Measurements from ENCODE around the gene SYCE3.
"Not testable (repeated sequence)": the region's sequence is repeated elsewhere in the genome, so short reads cannot be mapped to it uniquely, and the experiment has no call there.

The SYCE3 gene

GRCh38 chr22:50544746-50545253 lies 17.9 kb downstream of the SYCE3 start:
- Mint-ChIP-seq H3K36me3 (ENCODE audit: low read depth) (peaks cover 2% of the 10 kb centered on the region), H3K4me1 (ENCODE audit: low read depth) (peaks cover 45% of the 10 kb centered on the region), H3K27ac (peak overlapping the region; percentile 80), H3K4me3 (peak overlapping the region; percentile 67), H3K27me3 (ENCODE audit: low read depth) (no peaks in the 10 kb centered on the region), H3K9me3 (no peaks in the 10 kb centered on the region)
- no peak for DNase-seq (ENCODE audit: low spot score)

GRCh38 chr22:50544078-50544745 lies 18.5 kb downstream of the SYCE3 start:
- H3K27me3 Mint-ChIP-seq (ENCODE audit: low read depth), result no peaks in the 10 kb centered on the region
- H3K36me3 Mint-ChIP-seq (ENCODE audit: low read depth), result peaks cover 2% of the 10 kb centered on the region
- H3K4me1 Mint-ChIP-seq (ENCODE audit: low read depth), result peaks cover 51% of the 10 kb centered on the region
- H3K27ac Mint-ChIP-seq, result peak overlapping the region; percentile 80
- DNase-seq (ENCODE audit: low spot score), result peak; percentile 77
- no peaks in the 10 kb centered on the region for H3K9me3 Mint-ChIP-seq
- peak overlapping the region; percentile 67 for H3K4me3 Mint-ChIP-seq

DNA sequence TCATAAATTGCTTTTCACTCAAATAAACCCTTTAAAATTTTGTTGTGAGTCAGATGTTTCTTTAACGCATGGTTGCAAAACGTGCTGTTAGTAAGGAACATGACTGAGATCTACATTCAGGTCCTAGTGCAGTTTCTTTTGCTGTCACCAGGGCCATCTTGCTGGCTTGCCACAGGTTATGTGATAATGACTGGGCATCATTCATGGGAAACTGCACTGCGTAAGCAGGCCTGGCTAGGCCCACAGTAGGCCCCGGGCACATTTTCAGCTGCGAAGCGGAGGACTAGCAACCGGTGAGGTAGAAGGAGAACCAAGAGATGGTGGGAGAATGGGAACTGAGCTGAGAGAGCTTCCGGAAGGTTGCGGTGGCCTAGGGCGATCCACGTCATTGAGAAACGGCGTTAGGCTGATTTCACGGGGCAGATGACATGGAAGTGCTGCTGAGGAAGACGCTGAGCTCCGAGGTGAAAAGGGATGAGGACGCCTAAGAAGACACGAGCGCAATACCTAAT lies 20.2 kb downstream of the SYCE3 start:
- Mint-ChIP-seq H3K36me3 (ENCODE audit: low read depth) (peaks cover 6% of the 10 kb centered on the region), H3K27ac (peak overlapping the region; percentile 68), H3K4me1 (ENCODE audit: low read depth) (peaks cover 62% of the 10 kb centered on the region), H3K4me3 (peak overlapping the region; percentile 20), H3K27me3 (ENCODE audit: low read depth) (no peaks in the 10 kb centered on the region), H3K9me3 (no peaks in the 10 kb centered on the region)
- DNase-seq (ENCODE audit: low spot score), result no peak

DNA sequence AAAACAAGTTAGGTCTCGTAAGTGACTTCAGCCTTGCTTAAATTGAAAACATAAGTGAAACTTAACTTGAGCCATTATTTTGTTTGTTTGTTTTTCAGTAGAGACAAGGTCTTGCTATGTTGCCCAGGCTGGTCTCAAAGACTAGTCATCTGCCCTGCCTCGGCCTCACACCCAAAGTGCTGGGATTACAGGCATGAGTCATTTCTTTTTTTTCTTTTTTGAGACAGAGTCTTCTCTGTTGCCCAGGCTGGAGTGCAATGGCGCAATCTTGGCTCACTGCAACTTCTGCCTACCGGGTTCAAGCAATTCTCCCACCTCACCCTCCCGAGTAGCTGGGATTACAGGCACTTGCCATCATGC lies 21.1 kb downstream of the SYCE3 start:
- H3K27me3 Mint-ChIP-seq (ENCODE audit: low read depth); H3K4me3 Mint-ChIP-seq; H3K36me3 Mint-ChIP-seq (ENCODE audit: low read depth); H3K9me3 Mint-ChIP-seq: not testable (repeated sequence)
- Mint-ChIP-seq H3K27ac (peak overlapping the region; percentile 91), H3K4me1 (ENCODE audit: low read depth) (peaks cover 66% of the 10 kb centered on the region)
- peak; percentile 56 for DNase-seq (ENCODE audit: low spot score)

DNA sequence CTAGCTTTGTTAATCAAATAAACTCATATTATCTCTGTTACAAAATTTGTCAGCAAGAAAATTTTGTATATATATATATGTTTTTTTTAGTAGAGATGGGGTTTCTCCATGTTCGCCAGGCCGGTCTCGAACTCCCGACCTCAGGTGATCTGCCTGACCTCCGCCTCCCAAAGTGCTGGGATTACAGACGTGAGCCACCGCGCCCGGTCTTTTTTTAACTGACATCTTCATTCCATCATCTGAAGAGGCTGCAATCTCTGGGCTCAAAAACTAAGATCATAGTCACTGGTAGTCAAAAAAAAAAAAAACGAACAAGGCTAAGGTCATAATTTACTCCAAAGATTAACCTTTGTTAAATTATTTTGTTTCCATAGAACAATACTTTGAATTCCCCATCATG lies 22.3 kb downstream of the SYCE3 start:
- Mint-ChIP-seq H3K4me3 (peak overlapping the region; percentile 52), H3K36me3 (ENCODE audit: low read depth) (peaks cover 6% of the 10 kb centered on the region), H3K27me3 (ENCODE audit: low read depth) (no peaks in the 10 kb centered on the region), H3K9me3 (no peaks in the 10 kb centered on the region), H3K27ac (peak overlapping the region; percentile 91), H3K4me1 (ENCODE audit: low read depth) (peaks cover 60% of the 10 kb centered on the region)
- no peak for DNase-seq (ENCODE audit: low spot score)

- no peaks in the 10 kb centered on the region for H3K27me3 Mint-ChIP-seq (ENCODE audit: low read depth)
- peak overlapping the region; percentile 57 for H3K4me3 Mint-ChIP-seq
- peak overlapping the region; percentile 99 for H3K27ac Mint-ChIP-seq
- no peak for DNase-seq (ENCODE audit: low spot score)
- peaks cover 67% of the 10 kb centered on the region for H3K4me1 Mint-ChIP-seq (ENCODE audit: low read depth)
- no peaks in the 10 kb centered on the region for H3K9me3 Mint-ChIP-seq
- peaks cover 6% of the 10 kb centered on the region for H3K36me3 Mint-ChIP-seq (ENCODE audit: low read depth)
Observed at GRCh38 chr22:50537765-50538164, 25.0 kb downstream of the SYCE3 start.

DNA sequence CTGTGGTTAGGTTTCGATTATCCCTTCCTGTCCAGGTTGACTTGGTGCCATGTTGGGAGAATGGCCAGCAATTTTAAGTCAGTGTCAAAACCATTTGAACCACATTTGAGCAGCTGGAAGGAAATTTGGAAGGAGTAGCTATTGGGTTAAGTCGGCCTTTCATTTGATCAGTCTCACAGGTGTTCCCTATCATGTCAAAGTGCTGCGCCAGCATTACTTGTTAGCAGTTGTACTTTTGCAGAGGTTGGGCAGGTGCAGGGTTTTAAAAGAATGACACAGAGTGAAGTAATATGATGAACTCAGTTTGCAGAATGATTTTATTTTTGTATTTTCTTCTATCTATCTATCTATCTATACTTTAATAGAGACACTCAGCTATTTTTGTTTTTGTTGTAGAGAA lies 26.5 kb downstream of the SYCE3 start:
- peaks cover 6% of the 10 kb centered on the region for H3K36me3 Mint-ChIP-seq (ENCODE audit: low read depth)
- peaks cover 57% of the 10 kb centered on the region for H3K4me1 Mint-ChIP-seq (ENCODE audit: low read depth)
- H3K9me3 Mint-ChIP-seq, result no peaks in the 10 kb centered on the region
- H3K4me3 Mint-ChIP-seq, result no peak overlapping the region
- H3K27me3 Mint-ChIP-seq (ENCODE audit: low read depth), result no peaks in the 10 kb centered on the region
- DNase-seq (ENCODE audit: low spot score), result no peak
- H3K27ac Mint-ChIP-seq, result peak overlapping the region; percentile 45

- peaks cover 6% of the 10 kb centered on the region for H3K36me3 Mint-ChIP-seq (ENCODE audit: low read depth)
- no peak for DNase-seq (ENCODE audit: low spot score)
- no peaks in the 10 kb centered on the region for H3K27me3 Mint-ChIP-seq (ENCODE audit: low read depth)
- H3K9me3 Mint-ChIP-seq, result no peaks in the 10 kb centered on the region
- peaks cover 48% of the 10 kb centered on the region for H3K4me1 Mint-ChIP-seq (ENCODE audit: low read depth)
- no peak overlapping the region for H3K4me3 Mint-ChIP-seq
- peak overlapping the region; percentile 31 for H3K27ac Mint-ChIP-seq
Observed at GRCh38 chr22:50535113-50535512, 27.6 kb downstream of the SYCE3 start.

DNA sequence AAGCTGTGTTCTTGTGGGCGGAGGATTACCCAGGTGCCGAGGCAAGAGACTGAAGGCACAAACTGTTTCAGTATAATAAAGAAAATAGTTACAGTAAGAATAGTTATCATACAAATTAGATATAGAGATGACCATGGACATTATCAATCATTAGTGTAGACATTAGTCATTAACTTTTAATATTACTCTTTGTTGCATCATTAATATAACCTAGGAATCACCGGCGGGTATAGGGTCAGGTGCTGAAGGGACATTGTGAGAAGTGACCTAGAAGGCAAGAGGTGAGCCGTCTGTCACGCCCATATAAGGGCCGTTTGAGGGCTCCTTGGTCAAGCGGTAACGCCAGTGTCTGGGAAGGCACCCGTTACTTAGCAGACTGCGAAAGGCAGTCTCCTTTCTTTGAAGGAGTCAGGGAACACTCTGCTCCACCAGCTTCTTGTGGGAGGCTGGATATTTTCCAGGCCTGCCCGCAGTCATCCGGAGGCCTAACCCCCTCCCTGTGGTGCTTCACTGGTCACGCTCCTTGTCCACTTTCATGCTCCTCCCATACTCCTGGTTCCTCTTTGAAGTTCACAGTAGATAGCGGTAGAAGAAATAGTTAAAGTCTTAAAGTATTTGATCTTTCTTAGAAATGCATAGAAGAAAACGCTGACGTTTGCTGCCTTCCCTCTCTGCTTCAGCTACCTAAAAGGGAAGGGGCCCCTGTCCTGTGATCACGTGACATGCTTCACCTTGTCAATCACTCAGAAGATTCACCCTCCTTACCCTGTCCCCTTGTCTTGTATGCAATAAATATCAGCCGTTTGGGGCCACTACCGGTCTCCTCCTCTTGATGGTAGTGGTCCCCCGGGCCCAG lies 28.6 kb downstream of the SYCE3 start:
- H3K27ac Mint-ChIP-seq, result peak overlapping the region; percentile 93
- not testable (repeated sequence) for H3K36me3 Mint-ChIP-seq (ENCODE audit: low read depth); DNase-seq (ENCODE audit: low spot score); H3K9me3 Mint-ChIP-seq; H3K27me3 Mint-ChIP-seq (ENCODE audit: low read depth)
- H3K4me1 Mint-ChIP-seq (ENCODE audit: low read depth), result peaks cover 38% of the 10 kb centered on the region
- peak overlapping the region; percentile 46 for H3K4me3 Mint-ChIP-seq

GRCh38 chr22:50532824-50533796 lies 29.6 kb downstream of the SYCE3 start:
- no peaks in the 10 kb centered on the region for H3K27me3 Mint-ChIP-seq (ENCODE audit: low read depth)
- no peak for DNase-seq (ENCODE audit: low spot score)
- peaks cover 6% of the 10 kb centered on the region for H3K36me3 Mint-ChIP-seq (ENCODE audit: low read depth)
- peaks cover 39% of the 10 kb centered on the region for H3K4me1 Mint-ChIP-seq (ENCODE audit: low read depth)
- peak overlapping the region; percentile 94 for H3K4me3 Mint-ChIP-seq
- no peaks in the 10 kb centered on the region for H3K9me3 Mint-ChIP-seq
- H3K27ac Mint-ChIP-seq, result peak overlapping the region; percentile 93

DNA sequence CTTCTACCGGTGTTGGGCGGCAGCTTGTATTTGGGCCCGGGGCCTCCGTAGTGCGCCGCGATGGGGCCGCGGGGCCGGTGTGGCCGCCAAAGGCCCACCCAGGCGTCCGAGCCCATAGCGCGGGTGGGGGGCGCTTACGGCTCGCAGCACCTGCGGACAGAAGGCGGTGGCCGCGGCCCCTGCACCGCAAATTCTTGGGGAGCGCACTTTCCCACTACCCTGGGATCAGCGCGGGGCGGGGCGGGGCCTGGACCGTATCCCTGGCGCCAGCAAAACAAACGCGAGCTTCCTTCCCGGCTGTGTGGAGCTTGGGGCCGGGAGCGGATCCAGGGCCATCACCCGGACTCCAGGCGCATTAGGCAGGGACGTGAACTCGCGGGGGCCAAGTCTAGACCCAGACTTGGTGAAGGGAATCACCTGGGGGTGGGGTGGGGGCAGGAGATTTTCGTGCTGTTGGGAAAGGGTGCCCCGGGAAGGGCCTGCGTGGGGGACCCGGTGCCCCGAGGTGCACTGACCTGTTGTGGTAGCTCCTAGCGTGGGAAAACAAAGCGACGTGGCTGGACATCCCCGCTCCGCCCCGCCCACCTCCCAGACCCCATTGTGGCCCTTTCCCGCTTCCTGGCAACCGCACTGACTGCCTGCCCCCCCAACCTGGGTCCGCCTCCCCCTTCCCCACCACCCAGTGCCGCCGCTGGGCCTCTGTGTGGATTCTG lies 30.6 kb downstream of the SYCE3 start:
- Mint-ChIP-seq H3K4me3 (peak overlapping the region; percentile 94), H3K9me3 (no peaks in the 10 kb centered on the region), H3K27me3 (ENCODE audit: low read depth) (no peaks in the 10 kb centered on the region), H3K4me1 (ENCODE audit: low read depth) (peaks cover 38% of the 10 kb centered on the region), H3K36me3 (ENCODE audit: low read depth) (peaks cover 10% of the 10 kb centered on the region), H3K27ac (peak overlapping the region; percentile 99)
- DNase-seq (ENCODE audit: low spot score), result no peak

GRCh38 chr22:50531546-50531961 lies 31.2 kb downstream of the SYCE3 start:
- Mint-ChIP-seq H3K36me3 (ENCODE audit: low read depth) (peaks cover 13% of the 10 kb centered on the region), H3K27me3 (ENCODE audit: low read depth) (no peaks in the 10 kb centered on the region), H3K4me3 (peak overlapping the region; percentile 94), H3K27ac (peak overlapping the region; percentile 99), H3K4me1 (ENCODE audit: low read depth) (peaks cover 41% of the 10 kb centered on the region), H3K9me3 (no peaks in the 10 kb centered on the region)
- DNase-seq (ENCODE audit: low spot score), result peak; percentile 77

Data from T-helper 2 cell treated with Interferon-gamma antibody and Interleukin-4, amounts not matched to agents 5 μg/mL and 100 μg/mL, for 36 hours (primary cell).